22Rv1 (cell line): Measurements from ENCODE around the gene PLA2G4A.

Experiments
- H3K27ac ChIP-seq: fragments of 450-650 bp; 2 replicates; pipeline ENCODE4 v1.5.1; 2017
- CTCF ChIP-seq: fragments of 450-650 bp; IDR thresholded peaks from 2 replicates; pipeline ENCODE4 v1.5.1; 2017; ENCODE audit warnings: mild to moderate bottlenecking
- ZFX ChIP-seq: fragments of 450-650 bp; IDR thresholded peaks from 2 replicates; pipeline ENCODE4 v1.6.1; 2017; ENCODE audit warnings: antibody characterized with exemption, borderline replicate concordance

The PLA2G4A gene

GRCh38 chr1:187001198-187001889 is 172.6 kb downstream of the PLA2G4A start:
- no peak for TF ChIP-seq ZFX
- TF ChIP-seq CTCF = no peak
- H3K27ac ChIP-seq = no peak overlapping the region

- no peak overlapping the region for H3K27ac ChIP-seq
- TF ChIP-seq ZFX = no peak
- TF ChIP-seq CTCF = no peak
Measured at GRCh38 chr1:187003353-187003752, 174.6 kb downstream of the PLA2G4A start.

GRCh38 chr1:187006896-187007295 is 178.1 kb downstream of the PLA2G4A start:
- no peak overlapping the region for H3K27ac ChIP-seq
- TF ChIP-seq CTCF = no peak
- no peak for TF ChIP-seq ZFX

GRCh38 chr1:187009320-187009719 is 180.6 kb downstream of the PLA2G4A start:
- H3K27ac ChIP-seq = no peak overlapping the region

GRCh38 chr1:187010571-187011309 is 182.0 kb downstream of the PLA2G4A start:
- no peak overlapping the region for H3K27ac ChIP-seq
- TF ChIP-seq ZFX (no peak), CTCF (no peak)

More at GRCh38 chr1:187009320-187009719, 180.6 kb downstream of the PLA2G4A start:
- TF ChIP-seq CTCF (no peak), ZFX (no peak)

GRCh38 chr1:187013582-187014200 is 184.9 kb downstream of the PLA2G4A start:
- no peak for TF ChIP-seq CTCF
- no peak for TF ChIP-seq ZFX
- H3K27ac ChIP-seq = no peak overlapping the region

- no peak overlapping the region for H3K27ac ChIP-seq
- TF ChIP-seq CTCF = no peak
- TF ChIP-seq ZFX = no peak
Measured at GRCh38 chr1:187018291-187018690, 189.5 kb downstream of the PLA2G4A start.
